CD4-positive, CD25-positive, alpha-beta regulatory T cell (primary cell): Measurements from ENCODE around the gene TRPM6. TPM values are rescaled to one million over a fixed set of nuclear protein-coding genes. Genes with fewer than 3 reads are reported as not detected.

ENCODE experiments used
- ATAC-seq, 2 donors: fragments of 150-1000 bp; cut with Tn5 transposase; one replicate each; pipeline ENCODE4 v1.10.0; 2021; ENCODE audit warnings: low read depth in 2 of 2, moderate number of reproducible peaks in 2 of 2, moderate library complexity in 1 of 2
- DNase-seq, 3 donors: peaks; one replicate each; pipeline versions ENCODE4 v3.0.0 to v3.0.0-alpha.2; 2012 to 2022; ENCODE audit warnings: mixed read lengths in 1 of 3
- H3K27ac ChIP-seq: one replicate; pipeline ENCODE4 v1.7.0; 2013; ENCODE audit warnings: mild to moderate bottlenecking, low read length; ENCODE audit not compliant: insufficient read depth, poor library complexity, severe bottlenecking
- H3K27me3 ChIP-seq: one replicate; pipeline ENCODE4 v1.7.0; 2013; ENCODE audit warnings: low read length; ENCODE audit not compliant: control insufficient read depth, insufficient read depth
- H3K36me3 ChIP-seq: one replicate; pipeline ENCODE4 v1.7.0; 2013; ENCODE audit warnings: mild to moderate bottlenecking, low read length, moderate library complexity; ENCODE audit not compliant: control insufficient read depth, insufficient read depth
- H3K4me1 ChIP-seq: 2 replicates; pipeline ENCODE4 v1.7.0; 2013; ENCODE audit warnings: mild to moderate bottlenecking, low read length; ENCODE audit not compliant: insufficient read depth, control insufficient read depth, poor library complexity, severe bottlenecking
- H3K4me3 ChIP-seq: one replicate; pipeline ENCODE4 v1.7.0; 2013; ENCODE audit warnings: low read depth, mild to moderate bottlenecking, low read length, moderate library complexity
- H3K9me3 ChIP-seq, 2 experiments: 1 replicate in 1 of 2; 2 replicates in 1 of 2; pipeline ENCODE4 v1.7.0; 2013; ENCODE audit warnings: low read length in 2 of 2, mild to moderate bottlenecking in 1 of 2, moderate library complexity in 1 of 2; ENCODE audit not compliant: control insufficient read depth in 2 of 2
- H3K27ac Mint-ChIP-seq, 3 donors: one replicate each; pipeline ENCODE4 v1.8.0; 2020 to 2022; ENCODE audit warnings: mild to moderate bottlenecking in 3 of 3, mixed read lengths in 3 of 3, moderate library complexity in 2 of 3
- H3K27me3 Mint-ChIP-seq: one replicate; pipeline ENCODE4 v1.8.0; 2022; ENCODE audit warnings: mild to moderate bottlenecking, mixed read lengths
- H3K36me3 Mint-ChIP-seq: one replicate; pipeline ENCODE4 v1.8.0; 2020; ENCODE audit warnings: mixed read lengths
- H3K4me1 Mint-ChIP-seq, 4 donors: one replicate each; pipeline ENCODE4 v1.8.0; 2020 to 2022; ENCODE audit warnings: mixed read lengths in 4 of 4, mild to moderate bottlenecking in 1 of 4
- H3K4me3 Mint-ChIP-seq, 4 donors: one replicate each; pipeline ENCODE4 v1.8.0; 2020 to 2022; ENCODE audit warnings: mild to moderate bottlenecking in 4 of 4, mixed read lengths in 4 of 4, moderate library complexity in 3 of 4
- H3K9me3 Mint-ChIP-seq, 7 donors: one replicate each; pipeline ENCODE4 v1.8.0; 2020 to 2022; ENCODE audit warnings: mixed read lengths in 7 of 7, mild to moderate bottlenecking in 3 of 7, moderate library complexity in 2 of 7
- polyA plus RNA-seq, 4 donors: library from polyadenylated mRNA; unstranded; fragments of 300-500 nt; fragmentation: Illumina TruSeq; gene quantifications; one replicate each; pipeline ENCODE4 v1.2.3, GENCODE V29; 2021
- total RNA-seq: library from RNA; stranded (reverse); gene quantifications from one replicate; pipeline ENCODE4 v1.2.3, GENCODE V29; 2022

Gene TRPM6
- total and polyA plus RNA-seq, 5 donors from 2014 or later = 0.17 TPM; not detected in 4

- Histone ChIP-seq H3K27ac (no peak overlapping the region), H3K36me3 (no peaks in the 10 kb centered on the region), H3K4me3 (no peak overlapping the region), H3K27me3 (no peaks in the 10 kb centered on the region), H3K9me3 (no peaks in the 10 kb centered on the region), H3K4me1 (no peaks in the 10 kb centered on the region)
- Mint-ChIP-seq H3K4me3 (no peak overlapping the region), H3K4me1 (no peaks in the 10 kb centered on the region), H3K36me3 (no peaks in the 10 kb centered on the region), H3K9me3 (peaks cover 0 to 4% (median 0%) of the 10 kb centered on the region in 7 donors), H3K27me3 (no peaks in the 10 kb centered on the region), H3K27ac (no peak overlapping the region)
- no peak for ATAC-seq
- DNase-seq = no peak
These were observed 163.4 kb downstream of the TRPM6 start for GRCh38 chr9:74724317-74724716.

- ATAC-seq = no peak
- no peak overlapping the region for H3K4me3 Mint-ChIP-seq
- Histone ChIP-seq H3K4me1 (no peaks in the 10 kb centered on the region), H3K27ac (no peak overlapping the region), H3K36me3 (no peaks in the 10 kb centered on the region), H3K4me3 (no peak overlapping the region), H3K9me3 (no peaks in the 10 kb centered on the region), H3K27me3 (no peaks in the 10 kb centered on the region)
- no peaks in the 10 kb centered on the region for H3K4me1 Mint-ChIP-seq
- DNase-seq = no peak
- no peak overlapping the region for H3K27ac Mint-ChIP-seq
- H3K9me3 Mint-ChIP-seq = peaks cover 0 to 4% (median 0%) of the 10 kb centered on the region in 7 donors
- no peaks in the 10 kb centered on the region for H3K36me3 Mint-ChIP-seq
- peaks cover 11% of the 10 kb centered on the region for H3K27me3 Mint-ChIP-seq
These were observed 165.7 kb downstream of the TRPM6 start for GRCh38 chr9:74721696-74722660.

GRCh38 chr9:74719306-74719705 lies 168.4 kb downstream of the TRPM6 start:
- ATAC-seq = no peak
- no peaks in the 10 kb centered on the region for H3K27me3 ChIP-seq
- Mint-ChIP-seq H3K27ac (no peak overlapping the region), H3K4me3 (no peak overlapping the region), H3K36me3 (no peaks in the 10 kb centered on the region), H3K9me3 (peaks cover 0 to 4% (median 0%) of the 10 kb centered on the region in 7 donors), H3K27me3 (peaks cover 11% of the 10 kb centered on the region), H3K4me1 (no peaks in the 10 kb centered on the region)
- H3K4me1 ChIP-seq = no peaks in the 10 kb centered on the region
- H3K4me3 ChIP-seq = no peak overlapping the region
- H3K27ac ChIP-seq = no peak overlapping the region
- no peak for DNase-seq
- no peaks in the 10 kb centered on the region for H3K9me3 ChIP-seq
- H3K36me3 ChIP-seq = no peaks in the 10 kb centered on the region

- DNase-seq (no peak), ATAC-seq (no peak)
- H3K4me1 ChIP-seq = no peaks in the 10 kb centered on the region
- H3K27me3 ChIP-seq = no peaks in the 10 kb centered on the region
- no peaks in the 10 kb centered on the region for H3K36me3 ChIP-seq
- H3K9me3 ChIP-seq = no peaks in the 10 kb centered on the region
- Mint-ChIP-seq H3K4me1 (no peaks in the 10 kb centered on the region), H3K4me3 (no peak overlapping the region), H3K27ac (no peak overlapping the region), H3K9me3 (peaks cover 0 to 4% (median 0%) of the 10 kb centered on the region in 7 donors), H3K27me3 (peaks cover 11% of the 10 kb centered on the region), H3K36me3 (no peaks in the 10 kb centered on the region)
- no peak overlapping the region for H3K4me3 ChIP-seq
- no peak overlapping the region for H3K27ac ChIP-seq
These were observed 169.0 kb downstream of the TRPM6 start for GRCh38 chr9:74718709-74719108.

- Mint-ChIP-seq H3K9me3 (peaks cover 0 to 3% (median 0%) of the 10 kb centered on the region in 7 donors), H3K27ac (no peak overlapping the region), H3K27me3 (peaks cover 4% of the 10 kb centered on the region), H3K4me1 (no peaks in the 10 kb centered on the region), H3K4me3 (no peak overlapping the region), H3K36me3 (no peaks in the 10 kb centered on the region)
- Histone ChIP-seq H3K36me3 (no peaks in the 10 kb centered on the region), H3K4me1 (no peaks in the 10 kb centered on the region), H3K4me3 (no peak overlapping the region), H3K27me3 (no peaks in the 10 kb centered on the region), H3K9me3 (no peaks in the 10 kb centered on the region), H3K27ac (no peak overlapping the region)
- DNase-seq = no peak
- ATAC-seq = no peak
These were observed 176.4 kb downstream of the TRPM6 start for GRCh38 chr9:74711341-74711740.

- DNase-seq = no peak
- Histone ChIP-seq H3K4me1 (no peaks in the 10 kb centered on the region), H3K4me3 (no peak overlapping the region), H3K9me3 (no peaks in the 10 kb centered on the region), H3K36me3 (no peaks in the 10 kb centered on the region), H3K27me3 (peaks cover 4% of the 10 kb centered on the region), H3K27ac (no peak overlapping the region)
- H3K4me1 Mint-ChIP-seq = no peaks in the 10 kb centered on the region
- no peak overlapping the region for H3K27ac Mint-ChIP-seq
- H3K27me3 Mint-ChIP-seq = no peaks in the 10 kb centered on the region
- peaks cover 0 to 2% (median 0%) of the 10 kb centered on the region in 7 donors for H3K9me3 Mint-ChIP-seq
- H3K4me3 Mint-ChIP-seq = no peak overlapping the region
- no peak for ATAC-seq
- H3K36me3 Mint-ChIP-seq = no peaks in the 10 kb centered on the region
These were observed 190.2 kb downstream of the TRPM6 start for GRCh38 chr9:74697535-74697934.

- Histone ChIP-seq H3K4me3 (no peak overlapping the region), H3K36me3 (no peaks in the 10 kb centered on the region), H3K27me3 (peaks cover 4% of the 10 kb centered on the region), H3K4me1 (no peaks in the 10 kb centered on the region), H3K27ac (no peak overlapping the region), H3K9me3 (no peaks in the 10 kb centered on the region)
- H3K4me3 Mint-ChIP-seq = no peak overlapping the region
- H3K9me3 Mint-ChIP-seq = peaks cover 0 to 2% (median 0%) of the 10 kb centered on the region in 7 donors
- no peaks in the 10 kb centered on the region for H3K4me1 Mint-ChIP-seq
- no peak overlapping the region for H3K27ac Mint-ChIP-seq
- ATAC-seq = no peak
- H3K27me3 Mint-ChIP-seq = no peaks in the 10 kb centered on the region
- H3K36me3 Mint-ChIP-seq = no peaks in the 10 kb centered on the region
- DNase-seq = no peak
These were observed 191.2 kb downstream of the TRPM6 start for GRCh38 chr9:74696520-74696919.

- no peak for DNase-seq
- Histone ChIP-seq H3K27me3 (no peaks in the 10 kb centered on the region), H3K9me3 (no peaks in the 10 kb centered on the region), H3K27ac (no peak overlapping the region), H3K36me3 (no peaks in the 10 kb centered on the region), H3K4me1 (no peaks in the 10 kb centered on the region), H3K4me3 (no peak overlapping the region)
- Mint-ChIP-seq H3K4me3 (no peak overlapping the region), H3K27ac (no peak overlapping the region), H3K36me3 (no peaks in the 10 kb centered on the region), H3K9me3 (peaks cover 0 to 2% (median 0%) of the 10 kb centered on the region in 7 donors), H3K4me1 (no peaks in the 10 kb centered on the region), H3K27me3 (peaks cover 15% of the 10 kb centered on the region)
- ATAC-seq = no peak
These were observed 196.7 kb downstream of the TRPM6 start for GRCh38 chr9:74691058-74691457.
